ENCODE data around the gene TMEM145.

- TF ChIP-seq CTCF (IDR thresholded peaks at IDR 0.05; ENCODE audit: insufficient read depth, low read length, poor library complexity, severe bottlenecking) (no peak), EZH2phosphoT487 (conservative IDR thresholded peaks at IDR 0.05; ENCODE audit: low read length) (no peak)
Observed at GRCh38 chr19:42297039-42297438, 16.1 kb upstream of the TMEM145 start.

Measured in SU-DHL-6 (cell line).